HepG2 (cell line): ENCODE measurements around the gene GLUL. TPM values are rescaled to one million over a fixed set of nuclear protein-coding genes. Genes with fewer than 3 reads are reported as not detected.

ENCODE experiments used
- ARID5B ChIP-seq: IDR thresholded peaks from 2 replicates; pipeline ENCODE4 v1.4.0; 2020; ENCODE audit warnings: mild to moderate bottlenecking, missing genetic modification reagents
- DRAP1 ChIP-seq: IDR thresholded peaks from 2 replicates; pipeline ENCODE4 v1.6.1; 2016; ENCODE audit warnings: missing genetic modification reagents, missing compliant biosample characterization
- ERF ChIP-seq: IDR thresholded peaks from 2 replicates; pipeline ENCODE4 v1.6.1; 2018; ENCODE audit warnings: missing biosample characterization, missing genetic modification reagents
- KAT8 ChIP-seq: IDR thresholded peaks from 2 replicates; pipeline ENCODE4 v1.6.1; 2016; ENCODE audit warnings: missing genetic modification reagents, missing compliant biosample characterization
- MEF2D ChIP-seq: sonication (generic); formaldehyde crosslinking; IDR thresholded peaks from 2 replicates; pipeline ENCODE4 v1.5.1; 2020; ENCODE audit warnings: mild to moderate bottlenecking, missing genetic modification reagents
- PITX1 ChIP-seq: sonication (generic); formaldehyde crosslinking; IDR thresholded peaks from 2 replicates; pipeline ENCODE4 v1.5.1; 2020; ENCODE audit warnings: mild to moderate bottlenecking, missing genetic modification reagents
- PRDM15 ChIP-seq: sonication (generic); formaldehyde crosslinking; IDR thresholded peaks from 2 replicates; pipeline ENCODE4 v1.4.0; 2020; ENCODE audit warnings: missing genetic modification reagents
- REPIN1 ChIP-seq: sonication (generic); formaldehyde crosslinking; IDR thresholded peaks from 2 replicates; pipeline ENCODE4 v1.8.0; 2022; ENCODE audit warnings: missing genetic modification reagents, low read depth, mild to moderate bottlenecking, borderline replicate concordance
- SALL1 ChIP-seq: sonication (generic); formaldehyde crosslinking; IDR thresholded peaks from 2 replicates; pipeline ENCODE4 v1.8.0; 2022; ENCODE audit warnings: mild to moderate bottlenecking, missing genetic modification reagents
- SOX5 ChIP-seq: IDR thresholded peaks from 2 replicates; pipeline ENCODE4 v1.6.1; 2016; ENCODE audit warnings: borderline replicate concordance
- SOX6 ChIP-seq, 2 experiments: fragments of 450-650 bp in 1 of 2; sonication (generic) in 1 of 2; formaldehyde crosslinking in 1 of 2; IDR thresholded peaks; 2 replicates each; pipeline versions ENCODE4 v1.4.0 to v1.6.1; 2017 to 2020; ENCODE audit warnings: antibody characterized with exemption in 1 of 2, mild to moderate bottlenecking in 1 of 2, missing genetic modification reagents in 1 of 2
- YY1 ChIP-seq: IDR thresholded peaks from 2 replicates; pipeline ENCODE4 v1.6.1; 2011; ENCODE audit warnings: low read length, low read depth, moderate library complexity, mild to moderate bottlenecking; ENCODE audit not compliant: insufficient read depth, insufficient replicate concordance
- ZKSCAN8 ChIP-seq: IDR thresholded peaks from 2 replicates; pipeline ENCODE4 v1.6.1; 2016; ENCODE audit warnings: borderline replicate concordance, missing genetic modification reagents, missing compliant biosample characterization
- ZNF280D ChIP-seq: sonication (generic); formaldehyde crosslinking; IDR thresholded peaks from 2 replicates; pipeline ENCODE4 v1.5.1; 2020; ENCODE audit warnings: mild to moderate bottlenecking, missing genetic modification reagents
- ZNF292 ChIP-seq: sonication (generic); formaldehyde crosslinking; IDR thresholded peaks from 2 replicates; pipeline ENCODE4 v1.8.1; 2022; ENCODE audit warnings: mild to moderate bottlenecking, low read depth, missing genetic modification reagents, borderline replicate concordance
- ZNF614 ChIP-seq: IDR thresholded peaks from 2 replicates; pipeline ENCODE4 v1.6.1; 2018; ENCODE audit warnings: missing biosample characterization, missing genetic modification reagents, inconsistent platforms, borderline replicate concordance
- polyA plus RNA-seq, 8 experiments: library from polyadenylated mRNA; depleted of rRNA in 3 of 8; stranded (reverse) in 7 of 8; unstranded in 1 of 8; fragments of >200 nt; fragmentation: Illumina TruSeq in 4 of 8; extraction: Trizol in 4 of 8; gene quantifications; 2 replicates each; pipeline versions ENCODE4 v1.2.1 to v1.2.3, GENCODE V29; 2011 to 2016; ENCODE audit warnings: low read depth in 4 of 8, missing spikeins in 1 of 8, mixed read lengths in 1 of 8; ENCODE audit not compliant: insufficient read depth in 1 of 8
- total RNA-seq, 5 experiments: library from RNA; depleted of rRNA; stranded (reverse); fragments of >200 nt; fragmentation: Illumina TruSeq; extraction: Trizol; gene quantifications; 2 replicates each; pipeline ENCODE4 v1.2.3, GENCODE V29; 2016; ENCODE audit warnings: low read depth in 1 of 5

GLUL gene
- total and polyA plus RNA-seq, 2 of the 13 experiments (the other 11 are each of a cell fraction or from before 2014, with no cell fraction given), result 423 to 827 TPM

GRCh38 chr1:182340233-182341058, 51.1 kb downstream of the GLUL start (continued):
- TF ChIP-seq PRDM15 (CRISPR knock-in tag) (no peak), SALL1 (peak; percentile 61; the same call in 1 of the 2 replicates), KAT8 (0 out of 2 replicates have a peak, but pooled peaks have one; percentile 41), ERF (CRISPR knock-in tag) (peak; percentile 34; the same call in 1 of the 2 replicates), ARID5B (CRISPR knock-in tag) (peak; percentile 55), PITX1 (peak; percentile 65; the same call in 1 of the 2 replicates), ZNF614 (CRISPR knock-in tag) (0 out of 2 replicates have a peak, but pooled peaks have one; percentile 38), SOX6 (IDR thresholded peaks at IDR 0.05) (no peak), SOX6 (CRISPR knock-in tag; IDR thresholded peaks at IDR 0.05) (peak; percentile 24; the same call in 1 of the 2 replicates), ZNF280D (CRISPR knock-in tag) (peak; percentile 75; the same call in 1 of the 2 replicates), DRAP1 (0 out of 2 replicates have a peak, but pooled peaks have one; percentile 19), SOX5 (CRISPR knock-in tag) (0 out of 2 replicates have a peak, but pooled peaks have one; percentile 8), MEF2D (CRISPR knock-in tag) (0 out of 2 replicates have a peak, but pooled peaks have one; percentile 43), ZNF292 (CRISPR knock-in tag) (peak; percentile 56; the same call in 1 of the 2 replicates), REPIN1 (CRISPR knock-in tag) (0 out of 2 replicates have a peak, but pooled peaks have one; percentile 19), ZKSCAN8 (no peak), YY1 (peak; percentile 36)
